Neuron (in vitro differentiated cells): ENCODE measurements around the gene HLX.

Experiments used
- H2AFZ ChIP-seq: one replicate; pipeline ENCODE4 v1.6.1; 2013; ENCODE audit warnings: low read depth, mild to moderate bottlenecking, inconsistent platforms, low read length, moderate library complexity
- H3K27me3 ChIP-seq: one replicate; pipeline ENCODE4 v1.6.1; 2013; ENCODE audit warnings: low read length; ENCODE audit not compliant: insufficient read depth
- H3K36me3 ChIP-seq: one replicate; pipeline ENCODE4 v1.6.1; 2013; ENCODE audit warnings: low read length; ENCODE audit not compliant: insufficient read depth
- H3K4me1 ChIP-seq: one replicate; pipeline ENCODE4 v1.6.1; 2013; ENCODE audit warnings: low read length; ENCODE audit not compliant: insufficient read depth
- H3K4me3 ChIP-seq: 2 replicates; pipeline ENCODE4 v1.5.1; 2013; ENCODE audit warnings: mild to moderate bottlenecking, low read length, moderate library complexity
- H3K9me3 ChIP-seq: one replicate; pipeline ENCODE4 v1.6.1; 2013; ENCODE audit warnings: low read length

HLX gene

GRCh38 chr1:220886470-220887201 lies 7.4 kb downstream of the HLX start:
- Histone ChIP-seq H3K9me3 (peaks cover 7% of the 10 kb centered on the region), H3K4me1 (peaks cover 5% of the 10 kb centered on the region), H3K4me3 (no peak overlapping the region), H3K27me3 (peaks cover 100% of the 10 kb centered on the region), H2AFZ (no peak overlapping the region), H3K36me3 (no peaks in the 10 kb centered on the region)

GRCh38 chr1:220887202-220887519 lies 7.9 kb downstream of the HLX start:
- no peak overlapping the region for H2AFZ ChIP-seq
- peaks cover 100% of the 10 kb centered on the region for H3K27me3 ChIP-seq
- H3K36me3 ChIP-seq, result no peaks in the 10 kb centered on the region
- H3K4me1 ChIP-seq, result peaks cover 5% of the 10 kb centered on the region
- H3K9me3 ChIP-seq, result peaks cover 7% of the 10 kb centered on the region
- no peak overlapping the region for H3K4me3 ChIP-seq

GRCh38 chr1:220887520-220888416 lies 8.5 kb downstream of the HLX start:
- no peak overlapping the region for H3K4me3 ChIP-seq
- peaks cover 100% of the 10 kb centered on the region for H3K27me3 ChIP-seq
- peaks cover 7% of the 10 kb centered on the region for H3K9me3 ChIP-seq
- H2AFZ ChIP-seq, result no peak overlapping the region
- H3K36me3 ChIP-seq, result no peaks in the 10 kb centered on the region
- peaks cover 5% of the 10 kb centered on the region for H3K4me1 ChIP-seq

GRCh38 chr1:220888417-220888986 lies 9.3 kb downstream of the HLX start:
- Histone ChIP-seq H2AFZ (no peak overlapping the region), H3K4me1 (peaks cover 5% of the 10 kb centered on the region), H3K9me3 (peaks cover 7% of the 10 kb centered on the region), H3K4me3 (no peak overlapping the region), H3K36me3 (no peaks in the 10 kb centered on the region), H3K27me3 (peaks cover 100% of the 10 kb centered on the region)

- H3K36me3 ChIP-seq, result no peaks in the 10 kb centered on the region
- peaks cover 100% of the 10 kb centered on the region for H3K27me3 ChIP-seq
- peaks cover 7% of the 10 kb centered on the region for H3K9me3 ChIP-seq
- no peak overlapping the region for H2AFZ ChIP-seq
- H3K4me1 ChIP-seq, result peaks cover 5% of the 10 kb centered on the region
- H3K4me3 ChIP-seq, result no peak overlapping the region
Measured at GRCh38 chr1:220889333-220889732, 10.1 kb downstream of the HLX start.

- Histone ChIP-seq H3K36me3 (no peaks in the 10 kb centered on the region), H3K27me3 (peaks cover 100% of the 10 kb centered on the region), H2AFZ (no peak overlapping the region), H3K4me1 (peaks cover 2% of the 10 kb centered on the region), H3K4me3 (no peak overlapping the region), H3K9me3 (peaks cover 7% of the 10 kb centered on the region)
Measured at GRCh38 chr1:220889848-220890287, 10.6 kb downstream of the HLX start.

- no peak overlapping the region for H2AFZ ChIP-seq
- H3K27me3 ChIP-seq, result peaks cover 100% of the 10 kb centered on the region
- H3K4me1 ChIP-seq, result no peaks in the 10 kb centered on the region
- peaks cover 7% of the 10 kb centered on the region for H3K9me3 ChIP-seq
- no peaks in the 10 kb centered on the region for H3K36me3 ChIP-seq
- no peak overlapping the region for H3K4me3 ChIP-seq
Measured at GRCh38 chr1:220890602-220891001, 11.4 kb downstream of the HLX start.

GRCh38 chr1:220891224-220892085 lies 12.2 kb downstream of the HLX start:
- Histone ChIP-seq H3K4me1 (no peaks in the 10 kb centered on the region), H3K9me3 (peaks cover 7% of the 10 kb centered on the region), H3K4me3 (no peak overlapping the region), H3K27me3 (peaks cover 100% of the 10 kb centered on the region), H2AFZ (no peak overlapping the region), H3K36me3 (no peaks in the 10 kb centered on the region)

- H3K9me3 ChIP-seq, result peaks cover 7% of the 10 kb centered on the region
- peaks cover 100% of the 10 kb centered on the region for H3K27me3 ChIP-seq
- H3K4me3 ChIP-seq, result no peak overlapping the region
- no peaks in the 10 kb centered on the region for H3K36me3 ChIP-seq
- H2AFZ ChIP-seq, result no peak overlapping the region
- no peaks in the 10 kb centered on the region for H3K4me1 ChIP-seq
Measured at GRCh38 chr1:220892086-220892376, 12.8 kb downstream of the HLX start.

GRCh38 chr1:220892997-220893700 lies 13.9 kb downstream of the HLX start:
- H3K4me1 ChIP-seq, result no peaks in the 10 kb centered on the region
- no peaks in the 10 kb centered on the region for H3K36me3 ChIP-seq
- peaks cover 7% of the 10 kb centered on the region for H3K9me3 ChIP-seq
- no peak overlapping the region for H2AFZ ChIP-seq
- peaks cover 90% of the 10 kb centered on the region for H3K27me3 ChIP-seq
- no peak overlapping the region for H3K4me3 ChIP-seq

- Histone ChIP-seq H3K4me1 (no peaks in the 10 kb centered on the region), H3K9me3 (peaks cover 7% of the 10 kb centered on the region), H2AFZ (no peak overlapping the region), H3K27me3 (peaks cover 85% of the 10 kb centered on the region), H3K36me3 (no peaks in the 10 kb centered on the region), H3K4me3 (no peak overlapping the region)
Measured at GRCh38 chr1:220893701-220894024, 14.4 kb downstream of the HLX start.

GRCh38 chr1:220894025-220894923 lies 15.0 kb downstream of the HLX start:
- H3K4me1 ChIP-seq, result no peaks in the 10 kb centered on the region
- peaks cover 79% of the 10 kb centered on the region for H3K27me3 ChIP-seq
- no peak overlapping the region for H3K4me3 ChIP-seq
- peaks cover 7% of the 10 kb centered on the region for H3K9me3 ChIP-seq
- peak overlapping the region; percentile 48 for H2AFZ ChIP-seq
- no peaks in the 10 kb centered on the region for H3K36me3 ChIP-seq
